HEK293 (cell line): ENCODE measurements around the gene CDCA4.
A peak's percentile ranks its signal among the peaks of the same experiment; 100 is the strongest.

ENCODE experiments used
- ELK4 ChIP-seq: IDR thresholded peaks from 2 replicates; pipeline ENCODE4 v1.6.1; 2011; ENCODE audit warnings: mild to moderate bottlenecking, low read depth, low read length, borderline replicate concordance
- GLIS2 ChIP-seq: fragments of 450-650 bp; formaldehyde crosslinking; IDR thresholded peaks from 2 replicates; pipeline ENCODE4 v1.5.1; 2016; ENCODE audit warnings: missing biosample characterization, missing genetic modification characterization
- HOXC10 ChIP-seq: sonication (generic); formaldehyde crosslinking; IDR thresholded peaks from 2 replicates; pipeline ENCODE4 v1.8.1; 2023; ENCODE audit warnings: mild to moderate bottlenecking, missing genetic modification reagents
- IKZF3 ChIP-seq: fragments of 450-650 bp; IDR thresholded peaks from 2 replicates; pipeline ENCODE4 v1.5.0; 2018; ENCODE audit warnings: missing biosample characterization, mild to moderate bottlenecking, missing genetic modification characterization, moderate library complexity
- KLF9 ChIP-seq: fragments of 450-650 bp; formaldehyde crosslinking; IDR thresholded peaks from 2 replicates; pipeline ENCODE4 v1.5.1; 2016; ENCODE audit warnings: missing biosample characterization, missing genetic modification characterization, low read depth
- MEIS1 ChIP-seq: sonication (generic); formaldehyde crosslinking; IDR thresholded peaks from 2 replicates; pipeline ENCODE4 v1.8.1; 2022; ENCODE audit warnings: missing genetic modification reagents, mild to moderate bottlenecking, borderline replicate concordance
- TRIM28 ChIP-seq: IDR thresholded peaks from 2 replicates; pipeline ENCODE4 v1.6.1; 2011; ENCODE audit warnings: low read length, control low read depth, borderline replicate concordance
- ZBTB17 ChIP-seq: fragments of 450-650 bp; formaldehyde crosslinking; IDR thresholded peaks from 2 replicates; pipeline ENCODE4 v1.5.1; 2016; ENCODE audit warnings: missing biosample characterization, missing genetic modification characterization
- ZBTB20 ChIP-seq: fragments of 450-650 bp; formaldehyde crosslinking; IDR thresholded peaks from 2 replicates; pipeline ENCODE4 v1.5.1; 2016; ENCODE audit warnings: missing biosample characterization, missing genetic modification characterization
- ZNF114 ChIP-seq: fragments of 450-650 bp; formaldehyde crosslinking; IDR thresholded peaks from 2 replicates; pipeline ENCODE4 v1.5.0; 2017; ENCODE audit warnings: missing biosample characterization, missing genetic modification characterization
- ZNF121 ChIP-seq: fragments of 450-650 bp; formaldehyde crosslinking; IDR thresholded peaks from 2 replicates; pipeline ENCODE4 v1.5.1; 2016; ENCODE audit warnings: missing biosample characterization, missing genetic modification characterization
- ZNF140 ChIP-seq: fragments of 450-650 bp; formaldehyde crosslinking; IDR thresholded peaks from 2 replicates; pipeline ENCODE4 v1.5.1; 2016; ENCODE audit warnings: missing biosample characterization, missing genetic modification characterization
- ZNF148 ChIP-seq: fragments of 450-650 bp; formaldehyde crosslinking; IDR thresholded peaks from 2 replicates; pipeline ENCODE4 v1.5.0; 2017; ENCODE audit warnings: missing biosample characterization, missing genetic modification characterization, borderline replicate concordance
- ZNF155 ChIP-seq: fragments of 450-650 bp; formaldehyde crosslinking; IDR thresholded peaks from 2 replicates; pipeline ENCODE4 v1.5.1; 2016; ENCODE audit warnings: missing biosample characterization, missing genetic modification characterization
- ZNF157 ChIP-seq: fragments of 450-650 bp; formaldehyde crosslinking; IDR thresholded peaks from 2 replicates; pipeline ENCODE4 v1.5.1; 2016; ENCODE audit warnings: missing biosample characterization, missing genetic modification characterization
- ZNF18 ChIP-seq: fragments of 450-650 bp; formaldehyde crosslinking; IDR thresholded peaks from 2 replicates; pipeline ENCODE4 v1.5.1; 2016; ENCODE audit warnings: missing biosample characterization, missing genetic modification characterization
- ZNF335 ChIP-seq: fragments of 450-650 bp; formaldehyde crosslinking; conservative IDR thresholded peaks from 2 replicates; pipeline ENCODE4 v1.5.1; 2016; ENCODE audit warnings: missing biosample characterization, missing genetic modification characterization
- ZNF449 ChIP-seq: fragments of 450-650 bp; formaldehyde crosslinking; IDR thresholded peaks from 2 replicates; pipeline ENCODE4 v1.5.1; 2017; ENCODE audit warnings: missing biosample characterization, mild to moderate bottlenecking, missing genetic modification characterization, moderate library complexity
- ZNF473 ChIP-seq: fragments of 450-650 bp; formaldehyde crosslinking; IDR thresholded peaks from 2 replicates; pipeline ENCODE4 v1.5.1; 2017; ENCODE audit warnings: missing biosample characterization, missing genetic modification characterization
- ZNF514 ChIP-seq: fragments of 450-650 bp; formaldehyde crosslinking; IDR thresholded peaks from 2 replicates; pipeline ENCODE4 v1.5.1; 2016; ENCODE audit warnings: missing biosample characterization, missing genetic modification characterization
- ZNF555 ChIP-seq: fragments of 450-650 bp; formaldehyde crosslinking; conservative IDR thresholded peaks from 2 replicates; pipeline ENCODE4 v1.5.1; 2017; ENCODE audit warnings: missing biosample characterization, mild to moderate bottlenecking, missing genetic modification characterization, inconsistent platforms
- ZNF558 ChIP-seq: fragments of 450-650 bp; formaldehyde crosslinking; IDR thresholded peaks from 2 replicates; pipeline ENCODE4 v1.5.1; 2016; ENCODE audit warnings: missing biosample characterization, missing genetic modification characterization
- ZNF561 ChIP-seq: fragments of 450-650 bp; IDR thresholded peaks from 2 replicates; pipeline ENCODE4 v1.5.1; 2018; ENCODE audit warnings: missing biosample characterization, missing genetic modification characterization, borderline replicate concordance
- ZNF580 ChIP-seq: fragments of 450-650 bp; formaldehyde crosslinking; IDR thresholded peaks from 2 replicates; pipeline ENCODE4 v1.5.1; 2016; ENCODE audit warnings: missing biosample characterization, missing genetic modification characterization
- ZNF624 ChIP-seq: fragments of 450-650 bp; formaldehyde crosslinking; IDR thresholded peaks from 2 replicates; pipeline ENCODE4 v1.5.1; 2017; ENCODE audit warnings: missing biosample characterization, missing genetic modification characterization
- ZNF626 ChIP-seq: fragments of 450-650 bp; sonication (Bioruptor Pico); formaldehyde crosslinking; IDR thresholded peaks from 2 replicates; pipeline ENCODE4 v1.5.1; 2018; ENCODE audit warnings: missing biosample characterization, missing genetic modification characterization, inconsistent platforms
- ZNF654 ChIP-seq: fragments of 450-650 bp; formaldehyde crosslinking; IDR thresholded peaks from 2 replicates; pipeline ENCODE4 v1.5.1; 2016; ENCODE audit warnings: low read depth, missing biosample characterization, missing genetic modification characterization
- ZNF670 ChIP-seq: fragments of 450-650 bp; formaldehyde crosslinking; IDR thresholded peaks from 2 replicates; pipeline ENCODE4 v1.5.1; 2016; ENCODE audit warnings: missing biosample characterization, missing genetic modification characterization, low read depth
- ZNF704 ChIP-seq: fragments of 450-650 bp; formaldehyde crosslinking; IDR thresholded peaks from 2 replicates; pipeline ENCODE4 v1.5.1; 2016; ENCODE audit warnings: missing biosample characterization, missing genetic modification characterization
- ZNF76 ChIP-seq: fragments of 450-650 bp; formaldehyde crosslinking; IDR thresholded peaks from 2 replicates; pipeline ENCODE4; 2016; ENCODE audit warnings: low read depth, missing biosample characterization, missing genetic modification characterization, borderline replicate concordance
- ZSCAN23 ChIP-seq: fragments of 450-650 bp; formaldehyde crosslinking; IDR thresholded peaks from 2 replicates; pipeline ENCODE4 v1.5.1; 2016; ENCODE audit warnings: missing biosample characterization, missing genetic modification characterization

The CDCA4 gene

GRCh38 chr14:104985675-104986486 lies 35.0 kb downstream of the CDCA4 start, which contains the start of gene CLBA1 (continued):
- TF ChIP-seq ELK4 (no peak), ZBTB20 (tag by site-specific recombination) (0 out of 2 replicates have a peak, but pooled peaks have one; percentile 16), ZNF561 (tag by site-specific recombination) (peak; percentile 87), HOXC10 (CRISPR knock-in tag) (no peak), TRIM28 (no peak), ZNF140 (tag by site-specific recombination) (no peak), ZNF558 (tag by site-specific recombination) (no peak), ZNF580 (tag by site-specific recombination) (no peak), ZNF704 (tag by site-specific recombination) (no peak), ZNF121 (tag by site-specific recombination) (no peak), ZNF18 (tag by site-specific recombination) (no peak), KLF9 (tag by site-specific recombination) (peak; percentile 30; the same call in 1 of the 2 replicates), ZNF449 (no peak), ZBTB17 (tag by site-specific recombination) (no peak), ZNF76 (tag by site-specific recombination) (peak; percentile 43; the same call in 1 of the 2 replicates), MEIS1 (CRISPR knock-in tag) (no peak), ZNF473 (tag by site-specific recombination) (no peak), ZNF555 (tag by site-specific recombination) (no peak), ZSCAN23 (tag by site-specific recombination) (no peak), ZNF335 (tag by site-specific recombination) (peak; percentile 89), ZNF155 (no peak), GLIS2 (tag by site-specific recombination) (0 out of 2 replicates have a peak, but pooled peaks have one; percentile 14), ZNF654 (no peak), ZNF148 (tag by site-specific recombination) (no peak), ZNF114 (tag by site-specific recombination) (no peak), IKZF3 (no peak), ZNF670 (tag by site-specific recombination) (no peak), ZNF157 (tag by site-specific recombination) (no peak), ZNF624 (tag by site-specific recombination) (no peak), ZNF626 (tag by site-specific recombination) (no peak), ZNF514 (tag by site-specific recombination) (no peak)
